ENCODE data around the gene SEC14L2.

DNA sequence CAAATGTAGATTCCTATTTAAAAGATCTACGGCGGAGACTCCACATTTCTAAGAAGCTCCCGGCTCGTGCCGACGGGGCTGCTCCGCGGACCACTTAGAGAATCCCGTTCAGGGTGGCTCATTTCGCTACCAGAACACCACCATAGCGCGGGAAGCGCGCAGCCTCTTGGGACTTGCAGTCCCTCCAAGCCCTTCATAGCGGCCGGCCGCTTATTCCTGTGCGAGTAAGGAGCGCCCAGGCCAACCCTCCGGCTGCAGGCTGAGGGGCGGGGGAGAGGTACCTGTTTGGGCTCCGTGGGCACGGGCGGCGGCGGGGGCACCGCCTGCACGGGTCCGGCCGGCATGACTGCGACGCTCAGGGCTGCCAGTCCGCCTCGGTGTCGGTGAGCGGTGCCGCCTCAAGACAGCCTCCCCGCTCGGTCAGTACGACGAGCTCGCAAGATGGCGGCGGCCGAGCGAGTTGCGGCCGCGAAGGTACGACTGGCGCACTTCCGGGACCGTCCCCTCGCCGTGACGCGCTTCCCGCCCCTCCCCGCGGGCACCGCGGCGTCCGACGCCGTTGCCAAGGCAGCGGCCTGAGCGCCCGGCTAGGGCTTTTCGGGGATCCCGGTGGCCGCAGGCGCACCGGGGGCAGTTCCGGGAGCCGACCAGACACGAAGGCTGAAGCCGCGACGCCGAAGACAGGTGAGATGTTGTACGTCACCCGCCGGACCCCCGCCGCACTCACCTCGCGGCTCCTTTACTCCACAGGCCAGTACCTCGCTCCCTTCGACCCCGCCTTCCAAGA is 40.2 kb upstream of the SEC14L2 start, which contains the start of the genes CCDC157 and SF3A1:
- TF ChIP-seq POLR2A (IDR thresholded peaks at IDR 0.05), result peak; percentile 81 to 93
- TF ChIP-seq EP300 (IDR thresholded peaks at IDR 0.05), result peak; percentile 82 to 99
- TF ChIP-seq, protein P1, sequence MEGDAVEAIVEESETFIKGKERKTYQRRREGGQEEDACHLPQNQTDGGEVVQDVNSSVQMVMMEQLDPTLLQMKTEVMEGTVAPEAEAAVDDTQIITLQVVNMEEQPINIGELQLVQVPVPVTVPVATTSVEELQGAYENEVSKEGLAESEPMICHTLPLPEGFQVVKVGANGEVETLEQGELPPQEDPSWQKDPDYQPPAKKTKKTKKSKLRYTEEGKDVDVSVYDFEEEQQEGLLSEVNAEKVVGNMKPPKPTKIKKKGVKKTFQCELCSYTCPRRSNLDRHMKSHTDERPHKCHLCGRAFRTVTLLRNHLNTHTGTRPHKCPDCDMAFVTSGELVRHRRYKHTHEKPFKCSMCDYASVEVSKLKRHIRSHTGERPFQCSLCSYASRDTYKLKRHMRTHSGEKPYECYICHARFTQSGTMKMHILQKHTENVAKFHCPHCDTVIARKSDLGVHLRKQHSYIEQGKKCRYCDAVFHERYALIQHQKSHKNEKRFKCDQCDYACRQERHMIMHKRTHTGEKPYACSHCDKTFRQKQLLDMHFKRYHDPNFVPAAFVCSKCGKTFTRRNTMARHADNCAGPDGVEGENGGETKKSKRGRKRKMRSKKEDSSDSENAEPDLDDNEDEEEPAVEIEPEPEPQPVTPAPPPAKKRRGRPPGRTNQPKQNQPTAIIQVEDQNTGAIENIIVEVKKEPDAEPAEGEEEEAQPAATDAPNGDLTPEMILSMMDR (IDR thresholded peaks at IDR 0.05), result peak in 2 of 5 experiments; percentile 47 to 64

All from tibial nerve (tissue), 4 donors.